HCT116 (cell line): ENCODE measurements around the gene XYLT1. TPM values are rescaled to one million over a fixed set of nuclear protein-coding genes. Genes with fewer than 3 reads are reported as not detected.

ENCODE experiments used
- ATAC-seq: fragments of 200-7000 bp; cut with Tn5 transposase; 2 replicates; pipeline ENCODE4 v1.9.1; 2020; ENCODE audit warnings: mild to moderate bottlenecking, moderate library complexity
- BruUV-seq: library from RNA; stranded (reverse); fragments of 400-500 nt; replicated peaks from 2 replicates; lab custom pipeline; 2021; lab: Mats Ljungman, UMichigan
- CTCF ChIA-PET: fragments of 300-600 bp; sonication (Branson Sonifier 250); formaldehyde crosslinking; loops from one replicate; lab custom pipeline; 2021; ENCODE audit warnings: antibody characterized with exemption; lab: Charles Lee
- POLR2A ChIA-PET: fragments of 300-600, 350-600 bp; sonication (Branson Sonifier 250); formaldehyde crosslinking; loops from one replicate; lab custom pipeline; 2021; ENCODE audit warnings: antibody characterized with exemption; lab: Charles Lee
- RAD21 ChIA-PET, 2 experiments: fragments of 300-600 bp; sonication (Branson Sonifier 250); formaldehyde crosslinking; loops; one replicate each; lab custom pipeline; 2023; ENCODE audit warnings: low total read pairs in 2 of 2; ENCODE audit not compliant: uncharacterized antibody in 2 of 2, unreplicated experiment in 2 of 2, low non-redundant PET in 1 of 2; lab: Charles Lee
- DNase-seq: peaks from one replicate; pipeline ENCODE4 v3.0.0-alpha.2; 2010; ENCODE audit warnings: low read depth, low spot score
- H2AFZ ChIP-seq: fragments of 200-600 bp; shearing (Covaris generic), sonication (generic); 2 replicates; pipeline ENCODE4 v1.6.1; 2017; ENCODE audit warnings: low read depth, mixed run types, mixed read lengths, antibody characterized with exemption, low read length; ENCODE audit not compliant: poor library complexity, severe bottlenecking
- H3K27ac ChIP-seq: 2 replicates; pipeline ENCODE4 v1.5.1; 2012; ENCODE audit warnings: low read depth, low read length
- H3K27me3 ChIP-seq: fragments of 200-600 bp; sonication (generic); 2 replicates; pipeline ENCODE4 v1.6.1; 2016; ENCODE audit warnings: mixed run types, low read length, mixed read lengths; ENCODE audit not compliant: insufficient read depth
- H3K36me3 ChIP-seq, 2 experiments: fragments of 200-500 bp in 1 of 2; fragments of 200-600 bp in 1 of 2; sonication (Bioruptor generic) in 1 of 2; sonication (generic) in 1 of 2; 2 replicates each; pipeline versions ENCODE4 v1.5.1 to v1.6.1; 2014 to 2016; ENCODE audit warnings: low read length in 2 of 2, inconsistent platforms in 1 of 2, mixed read lengths in 1 of 2, mixed run types in 1 of 2; ENCODE audit not compliant: insufficient read depth in 2 of 2, control insufficient read depth in 1 of 2
- H3K4me1 ChIP-seq, 2 experiments: fragments of 200-600 bp in 1 of 2; sonication (generic) in 1 of 2; 2 replicates each; pipeline versions ENCODE4 v1.5.1 to v1.6.1; 2012 to 2017; ENCODE audit warnings: low read length in 2 of 2, inconsistent platforms in 1 of 2, mild to moderate bottlenecking in 1 of 2, mixed read lengths in 1 of 2, mixed run types in 1 of 2, moderate library complexity in 1 of 2; ENCODE audit not compliant: insufficient read depth in 2 of 2, control insufficient read depth in 1 of 2
- H3K4me2 ChIP-seq: fragments of 200-600 bp; sonication (generic); 2 replicates; pipeline ENCODE4 v1.6.1; 2017; ENCODE audit warnings: mixed run types, low read length, mixed read lengths
- H3K4me3 ChIP-seq, 2 experiments: fragments of 200-600 bp in 1 of 2; sonication (generic) in 1 of 2; replicated peaks in 1 of 2; 2 replicates each; pipeline ENCODE4 v1.5.1; 2011 to 2016; ENCODE audit warnings: low read length in 2 of 2, control low read depth in 1 of 2, low read depth in 1 of 2, mild to moderate bottlenecking in 1 of 2, mixed read lengths in 1 of 2, mixed run types in 1 of 2
- H3K79me2 ChIP-seq: fragments of 200-600 bp; sonication (generic); 2 replicates; pipeline ENCODE4 v1.6.1; 2017; ENCODE audit warnings: mild to moderate bottlenecking, mixed run types, low read length, moderate library complexity, mixed read lengths; ENCODE audit not compliant: insufficient read depth
- H3K9ac ChIP-seq: fragments of 200-600 bp; sonication (generic); 2 replicates; pipeline ENCODE4 v1.6.1; 2016; ENCODE audit warnings: low read length, mixed read lengths
- H3K9me2 ChIP-seq: fragments of 200-600 bp; sonication (generic), shearing (Covaris generic); 2 replicates; pipeline ENCODE4 v1.6.1; 2017; ENCODE audit warnings: mixed run types, mild to moderate bottlenecking, moderate library complexity; ENCODE audit not compliant: insufficient read depth
- H3K9me3 ChIP-seq, 2 experiments: fragments of 200-500 bp in 1 of 2; fragments of 200-600 bp in 1 of 2; sonication (Bioruptor generic) in 1 of 2; sonication (generic) in 1 of 2; 2 replicates each; pipeline ENCODE4 v1.6.1; 2014 to 2017; ENCODE audit warnings: low read length in 2 of 2, mixed read lengths in 2 of 2, inconsistent platforms in 1 of 2, low read depth in 1 of 2, mild to moderate bottlenecking in 1 of 2, mixed run types in 1 of 2, moderate library complexity in 1 of 2; ENCODE audit not compliant: control insufficient read depth in 1 of 2, insufficient read depth in 1 of 2
- H4K20me1 ChIP-seq: fragments of 200-600 bp; sonication (generic), shearing (Covaris generic); 2 replicates; pipeline ENCODE4 v1.6.1; 2017; ENCODE audit warnings: mixed run types, mild to moderate bottlenecking, moderate library complexity; ENCODE audit not compliant: insufficient read depth
- ATF3 ChIP-seq: IDR thresholded peaks from 2 replicates; pipeline ENCODE4 v1.6.1; 2012
- ELF1 ChIP-seq: IDR thresholded peaks from 2 replicates; pipeline ENCODE4 v1.6.1; 2012; ENCODE audit warnings: low read depth, borderline replicate concordance
- FOSL1 ChIP-seq: IDR thresholded peaks from 2 replicates; pipeline ENCODE4 v1.6.1; 2012; ENCODE audit warnings: low read depth
- MAX ChIP-seq: IDR thresholded peaks from 2 replicates; pipeline ENCODE4 v1.6.1; 2012
- RAD21 ChIP-seq: IDR thresholded peaks from 2 replicates; pipeline ENCODE4 v1.6.1; 2012; ENCODE audit warnings: low read depth, mild to moderate bottlenecking
- REST ChIP-seq: IDR thresholded peaks from 2 replicates; pipeline ENCODE4 v1.6.1; 2012; ENCODE audit warnings: low read depth
- YY1 ChIP-seq: IDR thresholded peaks from 2 replicates; pipeline ENCODE4 v1.6.1; 2011; ENCODE audit warnings: low read length, low read depth, moderate library complexity, mild to moderate bottlenecking; ENCODE audit not compliant: insufficient replicate concordance; ENCODE audit errors: extremely low read depth
- intact Hi-C: fragments of 100-400 bp; cut with micrococcal nuclease; formaldehyde crosslinking; loops from 2 replicates; pipeline ENCODE4 v1.10.0; 2022
- total RNA-seq: library from RNA; stranded (reverse); gene quantifications from one replicate; pipeline ENCODE4 v1.2.1, GENCODE V29; 2021; ENCODE audit not compliant: unreplicated experiment
- TF ChIP-seq, protein P1 (sequence below): IDR thresholded peaks from 2 replicates; pipeline ENCODE4 v1.6.1; 2011; ENCODE audit warnings: mild to moderate bottlenecking, low read length, moderate library complexity; ENCODE audit not compliant: insufficient replicate concordance; ENCODE audit errors: extremely low read depth
- TF ChIP-seq, protein P2 (sequence below), 3 experiments: fragments of 200-600 bp in 1 of 3; sonication (generic) in 1 of 3; IDR thresholded peaks in 2 of 3; conservative IDR thresholded peaks in 1 of 3; 2 replicates each; pipeline ENCODE4 v1.5.1; 2012 to 2017; ENCODE audit warnings: low read depth in 2 of 3, low read length in 2 of 3, antibody characterized with exemption in 1 of 3, borderline replicate concordance in 1 of 3, control low read depth in 1 of 3, mild to moderate bottlenecking in 1 of 3, mixed read lengths in 1 of 3, mixed run types in 1 of 3, moderate library complexity in 1 of 3; ENCODE audit not compliant: insufficient read depth in 1 of 3

XYLT1 gene
- total RNA-seq, 1 experiment from 2014 or later, result 4.5 TPM

- peak; percentile 76 for ATAC-seq
- ChIA-PET CTCF (no interaction called here), RAD21 (no interaction called here), POLR2A (no interaction called here)
- H3K9me3 ChIP-seq, result no peaks in the 10 kb centered on the region
- TF ChIP-seq, protein P1, sequence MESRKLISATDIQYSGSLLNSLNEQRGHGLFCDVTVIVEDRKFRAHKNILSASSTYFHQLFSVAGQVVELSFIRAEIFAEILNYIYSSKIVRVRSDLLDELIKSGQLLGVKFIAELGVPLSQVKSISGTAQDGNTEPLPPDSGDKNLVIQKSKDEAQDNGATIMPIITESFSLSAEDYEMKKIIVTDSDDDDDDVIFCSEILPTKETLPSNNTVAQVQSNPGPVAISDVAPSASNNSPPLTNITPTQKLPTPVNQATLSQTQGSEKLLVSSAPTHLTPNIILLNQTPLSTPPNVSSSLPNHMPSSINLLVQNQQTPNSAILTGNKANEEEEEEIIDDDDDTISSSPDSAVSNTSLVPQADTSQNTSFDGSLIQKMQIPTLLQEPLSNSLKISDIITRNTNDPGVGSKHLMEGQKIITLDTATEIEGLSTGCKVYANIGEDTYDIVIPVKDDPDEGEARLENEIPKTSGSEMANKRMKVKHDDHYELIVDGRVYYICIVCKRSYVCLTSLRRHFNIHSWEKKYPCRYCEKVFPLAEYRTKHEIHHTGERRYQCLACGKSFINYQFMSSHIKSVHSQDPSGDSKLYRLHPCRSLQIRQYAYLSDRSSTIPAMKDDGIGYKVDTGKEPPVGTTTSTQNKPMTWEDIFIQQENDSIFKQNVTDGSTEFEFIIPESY, result no peak
- TF ChIP-seq RAD21 (peak; percentile 47), ATF3 (no peak), REST (no peak), FOSL1 (no peak), ELF1 (no peak), YY1 (no peak), MAX (no peak)
- TF ChIP-seq, protein P2, sequence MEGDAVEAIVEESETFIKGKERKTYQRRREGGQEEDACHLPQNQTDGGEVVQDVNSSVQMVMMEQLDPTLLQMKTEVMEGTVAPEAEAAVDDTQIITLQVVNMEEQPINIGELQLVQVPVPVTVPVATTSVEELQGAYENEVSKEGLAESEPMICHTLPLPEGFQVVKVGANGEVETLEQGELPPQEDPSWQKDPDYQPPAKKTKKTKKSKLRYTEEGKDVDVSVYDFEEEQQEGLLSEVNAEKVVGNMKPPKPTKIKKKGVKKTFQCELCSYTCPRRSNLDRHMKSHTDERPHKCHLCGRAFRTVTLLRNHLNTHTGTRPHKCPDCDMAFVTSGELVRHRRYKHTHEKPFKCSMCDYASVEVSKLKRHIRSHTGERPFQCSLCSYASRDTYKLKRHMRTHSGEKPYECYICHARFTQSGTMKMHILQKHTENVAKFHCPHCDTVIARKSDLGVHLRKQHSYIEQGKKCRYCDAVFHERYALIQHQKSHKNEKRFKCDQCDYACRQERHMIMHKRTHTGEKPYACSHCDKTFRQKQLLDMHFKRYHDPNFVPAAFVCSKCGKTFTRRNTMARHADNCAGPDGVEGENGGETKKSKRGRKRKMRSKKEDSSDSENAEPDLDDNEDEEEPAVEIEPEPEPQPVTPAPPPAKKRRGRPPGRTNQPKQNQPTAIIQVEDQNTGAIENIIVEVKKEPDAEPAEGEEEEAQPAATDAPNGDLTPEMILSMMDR (IDR thresholded peaks at IDR 0.05 in 2 of 3, conservative IDR thresholded peaks at IDR 0.05 in 1 of 3; ENCODE audit: borderline replicate concordance in 1 of 3, insufficient read depth in 1 of 3, low read depth in 2 of 3, low read length in 2 of 3), result peak; percentile 8 to 35 (median 31); a peak in 4 of 6 replicates
- intact Hi-C loops, result no loop called here
- H3K9me2 ChIP-seq, result no peaks in the 10 kb centered on the region
- 0 out of 2 replicates have a peak, but pooled peaks cover 4% of the 10 kb centered on the region for H3K27me3 ChIP-seq
- no peak overlapping the region for H3K4me3 ChIP-seq
- H3K27ac ChIP-seq, result no peak overlapping the region
- H3K79me2 ChIP-seq, result no peaks in the 10 kb centered on the region
- H3K9ac ChIP-seq, result no peak overlapping the region
- H3K4me2 ChIP-seq, result no peak overlapping the region
- H3K36me3 ChIP-seq, result no peaks in the 10 kb centered on the region
- H4K20me1 ChIP-seq, result no peaks in the 10 kb centered on the region
- no peak overlapping the region for H2AFZ ChIP-seq
- no peaks in the 10 kb centered on the region for H3K4me1 ChIP-seq
- no TSS peak for BruUV-seq
- no peak for DNase-seq
Measured at GRCh38 chr16:17258848-17259713, 211.7 kb downstream of the XYLT1 start.
